ENCODE data around the gene MYBPC3.

DNA sequence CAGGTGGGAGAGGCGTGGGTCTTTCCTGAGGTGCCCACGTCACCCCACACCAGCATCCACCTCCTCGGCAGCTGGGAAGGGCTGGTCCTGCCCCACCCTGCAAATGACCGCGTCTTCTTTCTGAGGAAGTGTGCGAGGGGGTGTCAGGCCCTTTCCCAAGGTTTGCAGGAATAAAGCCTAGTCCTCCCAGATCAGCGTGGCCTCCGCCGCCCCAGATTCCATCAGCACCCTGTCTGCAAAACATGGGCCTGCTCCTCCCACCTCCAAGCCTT is 41.5 kb upstream of the MYBPC3 start:
- TF ChIP-seq, protein P1, sequence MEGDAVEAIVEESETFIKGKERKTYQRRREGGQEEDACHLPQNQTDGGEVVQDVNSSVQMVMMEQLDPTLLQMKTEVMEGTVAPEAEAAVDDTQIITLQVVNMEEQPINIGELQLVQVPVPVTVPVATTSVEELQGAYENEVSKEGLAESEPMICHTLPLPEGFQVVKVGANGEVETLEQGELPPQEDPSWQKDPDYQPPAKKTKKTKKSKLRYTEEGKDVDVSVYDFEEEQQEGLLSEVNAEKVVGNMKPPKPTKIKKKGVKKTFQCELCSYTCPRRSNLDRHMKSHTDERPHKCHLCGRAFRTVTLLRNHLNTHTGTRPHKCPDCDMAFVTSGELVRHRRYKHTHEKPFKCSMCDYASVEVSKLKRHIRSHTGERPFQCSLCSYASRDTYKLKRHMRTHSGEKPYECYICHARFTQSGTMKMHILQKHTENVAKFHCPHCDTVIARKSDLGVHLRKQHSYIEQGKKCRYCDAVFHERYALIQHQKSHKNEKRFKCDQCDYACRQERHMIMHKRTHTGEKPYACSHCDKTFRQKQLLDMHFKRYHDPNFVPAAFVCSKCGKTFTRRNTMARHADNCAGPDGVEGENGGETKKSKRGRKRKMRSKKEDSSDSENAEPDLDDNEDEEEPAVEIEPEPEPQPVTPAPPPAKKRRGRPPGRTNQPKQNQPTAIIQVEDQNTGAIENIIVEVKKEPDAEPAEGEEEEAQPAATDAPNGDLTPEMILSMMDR (IDR thresholded peaks at IDR 0.05), result no peak
- TF ChIP-seq POLR2A (IDR thresholded peaks at IDR 0.05), result no peak
